ENCODE results near the gene PRPF38B.

- TF ChIP-seq CTCF (IDR thresholded peaks at IDR 0.05) (no peak), ATF3 (CRISPR knock-in tag; conservative IDR thresholded peaks at IDR 0.05) (no peak)
- TF ChIP-seq, protein P1, sequence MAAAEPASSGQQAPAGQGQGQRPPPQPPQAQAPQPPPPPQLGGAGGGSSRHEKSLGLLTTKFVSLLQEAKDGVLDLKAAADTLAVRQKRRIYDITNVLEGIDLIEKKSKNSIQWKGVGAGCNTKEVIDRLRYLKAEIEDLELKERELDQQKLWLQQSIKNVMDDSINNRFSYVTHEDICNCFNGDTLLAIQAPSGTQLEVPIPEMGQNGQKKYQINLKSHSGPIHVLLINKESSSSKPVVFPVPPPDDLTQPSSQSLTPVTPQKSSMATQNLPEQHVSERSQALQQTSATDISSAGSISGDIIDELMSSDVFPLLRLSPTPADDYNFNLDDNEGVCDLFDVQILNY (CRISPR knock-in tag; IDR thresholded peaks at IDR 0.05) = no peak
- TF ChIP-seq, protein P2, sequence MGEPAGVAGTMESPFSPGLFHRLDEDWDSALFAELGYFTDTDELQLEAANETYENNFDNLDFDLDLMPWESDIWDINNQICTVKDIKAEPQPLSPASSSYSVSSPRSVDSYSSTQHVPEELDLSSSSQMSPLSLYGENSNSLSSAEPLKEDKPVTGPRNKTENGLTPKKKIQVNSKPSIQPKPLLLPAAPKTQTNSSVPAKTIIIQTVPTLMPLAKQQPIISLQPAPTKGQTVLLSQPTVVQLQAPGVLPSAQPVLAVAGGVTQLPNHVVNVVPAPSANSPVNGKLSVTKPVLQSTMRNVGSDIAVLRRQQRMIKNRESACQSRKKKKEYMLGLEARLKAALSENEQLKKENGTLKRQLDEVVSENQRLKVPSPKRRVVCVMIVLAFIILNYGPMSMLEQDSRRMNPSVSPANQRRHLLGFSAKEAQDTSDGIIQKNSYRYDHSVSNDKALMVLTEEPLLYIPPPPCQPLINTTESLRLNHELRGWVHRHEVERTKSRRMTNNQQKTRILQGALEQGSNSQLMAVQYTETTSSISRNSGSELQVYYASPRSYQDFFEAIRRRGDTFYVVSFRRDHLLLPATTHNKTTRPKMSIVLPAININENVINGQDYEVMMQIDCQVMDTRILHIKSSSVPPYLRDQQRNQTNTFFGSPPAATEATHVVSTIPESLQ (CRISPR knock-in tag; IDR thresholded peaks at IDR 0.05) = no peak
- TF ChIP-seq, protein P3, sequence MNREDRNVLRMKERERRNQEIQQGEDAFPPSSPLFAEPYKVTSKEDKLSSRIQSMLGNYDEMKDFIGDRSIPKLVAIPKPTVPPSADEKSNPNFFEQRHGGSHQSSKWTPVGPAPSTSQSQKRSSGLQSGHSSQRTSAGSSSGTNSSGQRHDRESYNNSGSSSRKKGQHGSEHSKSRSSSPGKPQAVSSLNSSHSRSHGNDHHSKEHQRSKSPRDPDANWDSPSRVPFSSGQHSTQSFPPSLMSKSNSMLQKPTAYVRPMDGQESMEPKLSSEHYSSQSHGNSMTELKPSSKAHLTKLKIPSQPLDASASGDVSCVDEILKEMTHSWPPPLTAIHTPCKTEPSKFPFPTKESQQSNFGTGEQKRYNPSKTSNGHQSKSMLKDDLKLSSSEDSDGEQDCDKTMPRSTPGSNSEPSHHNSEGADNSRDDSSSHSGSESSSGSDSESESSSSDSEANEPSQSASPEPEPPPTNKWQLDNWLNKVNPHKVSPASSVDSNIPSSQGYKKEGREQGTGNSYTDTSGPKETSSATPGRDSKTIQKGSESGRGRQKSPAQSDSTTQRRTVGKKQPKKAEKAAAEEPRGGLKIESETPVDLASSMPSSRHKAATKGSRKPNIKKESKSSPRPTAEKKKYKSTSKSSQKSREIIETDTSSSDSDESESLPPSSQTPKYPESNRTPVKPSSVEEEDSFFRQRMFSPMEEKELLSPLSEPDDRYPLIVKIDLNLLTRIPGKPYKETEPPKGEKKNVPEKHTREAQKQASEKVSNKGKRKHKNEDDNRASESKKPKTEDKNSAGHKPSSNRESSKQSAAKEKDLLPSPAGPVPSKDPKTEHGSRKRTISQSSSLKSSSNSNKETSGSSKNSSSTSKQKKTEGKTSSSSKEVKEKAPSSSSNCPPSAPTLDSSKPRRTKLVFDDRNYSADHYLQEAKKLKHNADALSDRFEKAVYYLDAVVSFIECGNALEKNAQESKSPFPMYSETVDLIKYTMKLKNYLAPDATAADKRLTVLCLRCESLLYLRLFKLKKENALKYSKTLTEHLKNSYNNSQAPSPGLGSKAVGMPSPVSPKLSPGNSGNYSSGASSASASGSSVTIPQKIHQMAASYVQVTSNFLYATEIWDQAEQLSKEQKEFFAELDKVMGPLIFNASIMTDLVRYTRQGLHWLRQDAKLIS (CRISPR knock-in tag; IDR thresholded peaks at IDR 0.05; ENCODE audit: borderline replicate concordance) = no peak
Measured at GRCh38 chr1:108747171-108747850, 55.2 kb downstream of the PRPF38B start.

Measured in WTC11 (cell line).